ENCODE measurements around the gene NKG7.

NKG7 gene

DNA sequence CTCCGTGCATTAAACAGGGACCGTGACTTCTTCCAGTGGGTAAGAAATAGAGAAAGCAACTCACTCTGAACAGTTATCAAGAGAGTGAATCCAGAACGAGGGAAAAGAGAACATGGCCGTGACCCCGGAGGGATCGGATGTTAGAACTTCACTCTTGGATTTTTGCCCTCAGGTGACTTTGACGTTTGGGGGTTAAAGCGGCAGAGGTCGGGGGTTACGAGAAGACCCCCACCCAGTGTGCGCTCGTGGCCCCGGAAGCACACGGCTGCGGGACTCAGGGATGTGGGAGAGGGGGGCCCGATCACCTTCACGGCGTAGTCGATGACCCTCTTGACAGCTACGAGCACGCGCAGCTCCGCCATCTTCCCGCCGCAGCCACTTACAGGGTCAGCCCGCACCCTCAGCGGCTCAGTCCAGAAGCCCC is 6.5 kb downstream of the NKG7 start, which contains the start of gene ETFB:
TSS of gene ETFB (minus strand) at position 424 of the 424 bp plus-strand sequence. CDS start at position 362, 62 bp downstream.
- TF ChIP-seq CTCF (conservative IDR thresholded peaks at IDR 0.05; ENCODE audit: low read depth, low read length), result no peak
- DNase-seq (ENCODE audit: low read depth), result no peak
- peak within 1 kb of the TSS; percentile 92 for H3K4me3 ChIP-seq (ENCODE audit: low read length)

- peak; percentile 6 for TF ChIP-seq CTCF (conservative IDR thresholded peaks at IDR 0.05; ENCODE audit: low read depth, low read length)
- no peak for DNase-seq (ENCODE audit: low read depth)
- peak overlapping the region; percentile 92 for H3K4me3 ChIP-seq (ENCODE audit: low read length)
These were observed 7.1 kb downstream of the NKG7 start for GRCh38 chr19:51365211-51365964.

DNA sequence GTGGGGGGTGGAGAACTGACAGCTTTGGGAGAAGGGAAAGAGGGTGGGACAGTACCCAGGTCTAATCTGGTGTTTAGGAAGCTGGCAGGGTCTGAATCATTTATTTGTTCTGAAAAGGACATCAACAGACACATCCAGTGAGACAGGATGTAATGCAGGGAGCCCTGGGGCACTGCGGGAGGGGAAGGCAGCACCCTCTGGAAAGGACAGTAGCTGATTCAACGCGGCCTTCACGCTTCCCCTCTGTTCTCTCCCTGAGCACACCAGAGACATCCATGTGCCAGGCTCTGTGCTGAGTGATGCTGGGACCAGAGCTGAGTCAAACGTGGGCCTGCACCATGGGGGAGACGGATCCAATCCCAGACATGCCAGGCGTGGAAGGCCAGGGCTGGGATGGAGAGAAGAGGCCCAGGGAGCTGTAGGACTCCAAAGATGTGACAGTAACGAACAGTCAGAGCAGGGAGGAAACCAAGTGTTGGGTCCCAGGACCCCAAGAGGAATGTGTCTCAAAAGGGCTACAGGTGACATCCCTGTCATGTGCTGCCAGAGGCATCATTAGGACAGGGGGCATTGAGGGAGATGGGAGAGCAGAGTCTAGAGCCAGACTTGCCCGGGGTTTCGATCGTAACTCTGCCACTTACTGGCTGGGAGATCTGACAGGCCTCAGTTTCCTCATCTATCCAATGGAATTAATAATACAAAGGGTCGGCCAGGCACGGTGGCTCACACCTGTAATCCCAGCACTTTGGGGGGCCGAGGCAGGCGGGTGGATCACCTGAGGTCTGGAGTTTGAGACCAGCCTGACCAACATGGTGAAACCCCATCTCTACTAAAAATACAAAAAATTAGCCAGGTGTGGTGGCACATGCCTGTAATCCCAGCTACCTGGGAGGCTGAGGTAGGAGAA is 8.0 kb downstream of the NKG7 start:
- TF ChIP-seq CTCF (conservative IDR thresholded peaks at IDR 0.05; ENCODE audit: low read depth, low read length), result no peak
- no peak overlapping the region for H3K4me3 ChIP-seq (ENCODE audit: low read length)
- DNase-seq (ENCODE audit: low read depth), result no peak

- H3K4me3 ChIP-seq (ENCODE audit: low read length), result no peak overlapping the region
- no peak for DNase-seq (ENCODE audit: low read depth)
- TF ChIP-seq CTCF (conservative IDR thresholded peaks at IDR 0.05; ENCODE audit: low read depth, low read length), result no peak
These were observed 11.2 kb downstream of the NKG7 start for GRCh38 chr19:51361239-51361638.

- TF ChIP-seq CTCF (conservative IDR thresholded peaks at IDR 0.05; ENCODE audit: low read depth, low read length), result no peak
- peak; percentile 88 for DNase-seq (ENCODE audit: low read depth)
- H3K4me3 ChIP-seq (ENCODE audit: low read length), result no peak overlapping the region
These were observed 13.2 kb downstream of the NKG7 start for GRCh38 chr19:51359294-51359693.

DNA sequence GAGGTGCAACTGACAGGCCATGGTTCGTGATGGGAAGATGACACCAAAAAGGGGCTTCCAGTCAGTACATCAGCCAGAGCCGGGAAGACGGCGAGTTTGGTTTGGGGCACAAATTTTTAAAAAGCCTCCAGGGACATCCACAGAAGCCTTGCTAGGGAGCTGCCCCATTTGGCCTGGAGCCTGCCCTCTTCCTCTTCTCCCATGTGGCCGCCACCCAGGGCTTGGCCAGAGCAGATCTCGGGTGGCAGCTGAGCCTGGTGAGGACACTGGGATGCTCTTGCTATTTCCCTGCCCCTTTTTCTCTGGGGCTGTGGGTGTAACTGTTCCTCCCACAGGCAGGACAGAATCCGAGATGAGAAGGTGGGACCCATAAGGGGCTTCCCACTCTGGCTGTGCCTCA is 14.5 kb downstream of the NKG7 start:
- H3K4me3 ChIP-seq (ENCODE audit: low read length), result no peak overlapping the region
- TF ChIP-seq CTCF (conservative IDR thresholded peaks at IDR 0.05; ENCODE audit: low read depth, low read length), result no peak
- DNase-seq (ENCODE audit: low read depth), result no peak

Measured in retinal pigment epithelial cell (primary cell).